SKM-1 (cell line): Measurements from ENCODE around the gene RAB7A.

Experiments
- DNase-seq: peaks from one replicate; lab custom pipeline; 2025; ENCODE audit not compliant: unreplicated experiment; lab: John Stamatoyannopoulos, UW

Gene RAB7A

GRCh38 chr3:128787256-128788253 is 61.6 kb downstream of the RAB7A start:
- no peak for DNase-seq

- DNase-seq: no peak
These were observed 62.4 kb downstream of the RAB7A start for GRCh38 chr3:128788268-128788869.

GRCh38 chr3:128794067-128794768 is 68.2 kb downstream of the RAB7A start:
- no peak for DNase-seq

- peak; percentile 58 for DNase-seq
These were observed 69.0 kb downstream of the RAB7A start for GRCh38 chr3:128794770-128795649.

- no peak for DNase-seq
These were observed 73.7 kb downstream of the RAB7A start for GRCh38 chr3:128799653-128800052.

GRCh38 chr3:128800241-128801187 is 74.5 kb downstream of the RAB7A start:
- DNase-seq: no peak

GRCh38 chr3:128801779-128802380 is 75.9 kb downstream of the RAB7A start:
- DNase-seq: no peak

- DNase-seq: no peak
These were observed 77.3 kb downstream of the RAB7A start for GRCh38 chr3:128803307-128803706.

- no peak for DNase-seq
These were observed 78.2 kb downstream of the RAB7A start for GRCh38 chr3:128804017-128804810.

GRCh38 chr3:128804811-128805155 is 78.8 kb downstream of the RAB7A start:
- DNase-seq: no peak

- DNase-seq: peak; percentile 75
These were observed 79.8 kb downstream of the RAB7A start for GRCh38 chr3:128805772-128806171.

- no peak for DNase-seq
These were observed 80.6 kb downstream of the RAB7A start for GRCh38 chr3:128806588-128806987.

GRCh38 chr3:128807186-128807830 is 81.3 kb downstream of the RAB7A start:
- no peak for DNase-seq

- DNase-seq: no peak
These were observed 82.7 kb downstream of the RAB7A start for GRCh38 chr3:128808672-128809071.

- DNase-seq: no peak
These were observed 87.1 kb downstream of the RAB7A start for GRCh38 chr3:128813097-128813496.

GRCh38 chr3:128814060-128814459 is 88.1 kb downstream of the RAB7A start:
- DNase-seq: no peak

- DNase-seq: no peak
These were observed 88.7 kb downstream of the RAB7A start for GRCh38 chr3:128814519-128815317.
